GM12864 (cell line): ENCODE results near the gene ZNF17.
A peak's percentile ranks its signal among the peaks of the same experiment; 100 is the strongest.

Source experiments
- DNase-seq: peaks from one replicate; pipeline ENCODE4 v3.0.0-alpha.2; 2011; ENCODE audit warnings: low read depth
- H3K4me3 ChIP-seq: 2 replicates; pipeline ENCODE4 v1.5.1; 2011; ENCODE audit warnings: mild to moderate bottlenecking, low read depth, low read length, control low read depth
- TF ChIP-seq, protein P1 (sequence below): IDR thresholded peaks from 2 replicates; pipeline ENCODE4 v1.5.1; 2011; ENCODE audit warnings: low read depth, mild to moderate bottlenecking, moderate library complexity, low read length, control low read depth, inconsistent platforms; ENCODE audit errors: missing control alignments

ZNF17 gene

GRCh38 chr19:57443121-57443696 lies 32.2 kb downstream of the ZNF17 start:
- TF ChIP-seq, protein P1, sequence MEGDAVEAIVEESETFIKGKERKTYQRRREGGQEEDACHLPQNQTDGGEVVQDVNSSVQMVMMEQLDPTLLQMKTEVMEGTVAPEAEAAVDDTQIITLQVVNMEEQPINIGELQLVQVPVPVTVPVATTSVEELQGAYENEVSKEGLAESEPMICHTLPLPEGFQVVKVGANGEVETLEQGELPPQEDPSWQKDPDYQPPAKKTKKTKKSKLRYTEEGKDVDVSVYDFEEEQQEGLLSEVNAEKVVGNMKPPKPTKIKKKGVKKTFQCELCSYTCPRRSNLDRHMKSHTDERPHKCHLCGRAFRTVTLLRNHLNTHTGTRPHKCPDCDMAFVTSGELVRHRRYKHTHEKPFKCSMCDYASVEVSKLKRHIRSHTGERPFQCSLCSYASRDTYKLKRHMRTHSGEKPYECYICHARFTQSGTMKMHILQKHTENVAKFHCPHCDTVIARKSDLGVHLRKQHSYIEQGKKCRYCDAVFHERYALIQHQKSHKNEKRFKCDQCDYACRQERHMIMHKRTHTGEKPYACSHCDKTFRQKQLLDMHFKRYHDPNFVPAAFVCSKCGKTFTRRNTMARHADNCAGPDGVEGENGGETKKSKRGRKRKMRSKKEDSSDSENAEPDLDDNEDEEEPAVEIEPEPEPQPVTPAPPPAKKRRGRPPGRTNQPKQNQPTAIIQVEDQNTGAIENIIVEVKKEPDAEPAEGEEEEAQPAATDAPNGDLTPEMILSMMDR, result no peak
- no peak for DNase-seq
- H3K4me3 ChIP-seq, result no peak overlapping the region

GRCh38 chr19:57452307-57452706 lies 41.3 kb downstream of the ZNF17 start:
- no peak for DNase-seq
- TF ChIP-seq, protein P1, result no peak
- H3K4me3 ChIP-seq, result no peak overlapping the region

- peak; percentile 21 for DNase-seq
- H3K4me3 ChIP-seq, result no peak overlapping the region
- TF ChIP-seq, protein P1, result peak; percentile 55
Measured at GRCh38 chr19:57465680-57466381, 54.9 kb downstream of the ZNF17 start.

DNA sequence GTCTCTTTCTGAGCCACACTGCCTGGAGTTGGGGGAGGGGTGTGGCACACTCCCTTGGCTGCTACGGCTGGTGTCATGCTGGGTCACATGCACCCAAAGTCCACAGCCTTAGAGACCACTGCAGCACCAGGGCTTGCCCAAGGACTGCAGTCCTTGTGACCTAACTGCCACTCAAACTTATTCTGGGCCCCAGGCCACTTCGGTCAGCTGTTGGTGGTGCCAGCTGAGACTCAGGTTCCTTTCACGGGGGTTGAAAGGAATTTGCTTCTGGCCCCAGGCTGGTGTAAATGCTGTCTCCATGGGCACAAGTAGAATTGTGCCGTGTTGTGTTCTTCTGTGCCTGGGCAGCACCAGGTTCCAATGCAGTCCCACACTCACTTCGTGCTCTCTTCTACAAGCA lies 55.5 kb downstream of the ZNF17 start:
- H3K4me3 ChIP-seq, result no peak overlapping the region
- TF ChIP-seq, protein P1, result no peak
- DNase-seq, result no peak
